HCT116 (cell line): ENCODE measurements around the gene RHCE.
"Not testable (repeated sequence)": the region's sequence is repeated elsewhere in the genome, so short reads cannot be mapped to it uniquely, and the experiment has no call there.

Source experiments
- CBX3 ChIP-seq: IDR thresholded peaks from 2 replicates; pipeline ENCODE4 v1.6.1; 2012; ENCODE audit warnings: low read depth
- CTCF ChIP-seq, 3 experiments: fragments of 200-600 bp in 1 of 3; sonication (generic) in 1 of 3; IDR thresholded peaks in 2 of 3; conservative IDR thresholded peaks in 1 of 3; 2 replicates each; pipeline ENCODE4 v1.5.1; 2012 to 2017; ENCODE audit warnings: low read depth in 2 of 3, low read length in 2 of 3, antibody characterized with exemption in 1 of 3, borderline replicate concordance in 1 of 3, control low read depth in 1 of 3, mild to moderate bottlenecking in 1 of 3, mixed read lengths in 1 of 3, mixed run types in 1 of 3, moderate library complexity in 1 of 3; ENCODE audit not compliant: insufficient read depth in 1 of 3
- EZH2 ChIP-seq: fragments of 200-600 bp; sonication (generic); IDR thresholded peaks from 2 replicates; pipeline ENCODE4 v1.6.1; 2017; ENCODE audit warnings: antibody characterized with exemption, mixed run types
- EZH2phosphoT487 ChIP-seq: fragments of 200-600 bp; IDR thresholded peaks from 2 replicates; pipeline ENCODE4 v1.6.1; 2018; ENCODE audit warnings: antibody characterized with exemption, borderline replicate concordance
- JUND ChIP-seq: IDR thresholded peaks from 2 replicates; pipeline ENCODE4 v1.6.1; 2012
- POLR2AphosphoS5 ChIP-seq: IDR thresholded peaks from 2 replicates; pipeline ENCODE4 v1.6.1; 2011; ENCODE audit warnings: mild to moderate bottlenecking, low read depth, low read length, moderate library complexity
- REST ChIP-seq: IDR thresholded peaks from 2 replicates; pipeline ENCODE4 v1.6.1; 2012; ENCODE audit warnings: low read depth
- YY1 ChIP-seq: IDR thresholded peaks from 2 replicates; pipeline ENCODE4 v1.6.1; 2011; ENCODE audit warnings: low read length, low read depth, moderate library complexity, mild to moderate bottlenecking; ENCODE audit not compliant: insufficient replicate concordance; ENCODE audit errors: extremely low read depth
- ZNF274 ChIP-seq: fragments of 200-500 bp; sonication (Bioruptor generic); IDR thresholded peaks from 2 replicates; pipeline ENCODE4 v1.6.1; 2014; ENCODE audit warnings: mild to moderate bottlenecking, low read depth, low read length, inconsistent platforms
- TF ChIP-seq, protein P1 (sequence below): IDR thresholded peaks from 2 replicates; pipeline ENCODE4 v1.6.1; 2012

GRCh38 chr1:25417280-25417679, 3.3 kb downstream of the RHCE start:
- TF ChIP-seq CTCF (IDR thresholded peaks at IDR 0.05 in 2 of 3, conservative IDR thresholded peaks at IDR 0.05 in 1 of 3; ENCODE audit: borderline replicate concordance in 1 of 3, insufficient read depth in 1 of 3, low read depth in 2 of 3, low read length in 2 of 3); CBX3; ZNF274; EZH2; POLR2AphosphoS5; EZH2phosphoT487; REST; YY1; JUND: not testable (repeated sequence)
- TF ChIP-seq, protein P1, sequence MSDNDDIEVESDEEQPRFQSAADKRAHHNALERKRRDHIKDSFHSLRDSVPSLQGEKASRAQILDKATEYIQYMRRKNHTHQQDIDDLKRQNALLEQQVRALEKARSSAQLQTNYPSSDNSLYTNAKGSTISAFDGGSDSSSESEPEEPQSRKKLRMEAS: not testable (repeated sequence)
